ENCODE data around the gene ZNF25. TPM values are rescaled to one million over a fixed set of nuclear protein-coding genes. Genes with fewer than 3 reads are reported as not detected.
A peak's percentile ranks its signal among the peaks of the same experiment; 100 is the strongest.

ZNF25 gene
- total and polyA plus RNA-seq, 9 of the 15 experiments (the other 6 are each of a cell fraction or from before 2014, with no cell fraction given) = 0.62 to 2.3 (median 1.6) TPM

DNA sequence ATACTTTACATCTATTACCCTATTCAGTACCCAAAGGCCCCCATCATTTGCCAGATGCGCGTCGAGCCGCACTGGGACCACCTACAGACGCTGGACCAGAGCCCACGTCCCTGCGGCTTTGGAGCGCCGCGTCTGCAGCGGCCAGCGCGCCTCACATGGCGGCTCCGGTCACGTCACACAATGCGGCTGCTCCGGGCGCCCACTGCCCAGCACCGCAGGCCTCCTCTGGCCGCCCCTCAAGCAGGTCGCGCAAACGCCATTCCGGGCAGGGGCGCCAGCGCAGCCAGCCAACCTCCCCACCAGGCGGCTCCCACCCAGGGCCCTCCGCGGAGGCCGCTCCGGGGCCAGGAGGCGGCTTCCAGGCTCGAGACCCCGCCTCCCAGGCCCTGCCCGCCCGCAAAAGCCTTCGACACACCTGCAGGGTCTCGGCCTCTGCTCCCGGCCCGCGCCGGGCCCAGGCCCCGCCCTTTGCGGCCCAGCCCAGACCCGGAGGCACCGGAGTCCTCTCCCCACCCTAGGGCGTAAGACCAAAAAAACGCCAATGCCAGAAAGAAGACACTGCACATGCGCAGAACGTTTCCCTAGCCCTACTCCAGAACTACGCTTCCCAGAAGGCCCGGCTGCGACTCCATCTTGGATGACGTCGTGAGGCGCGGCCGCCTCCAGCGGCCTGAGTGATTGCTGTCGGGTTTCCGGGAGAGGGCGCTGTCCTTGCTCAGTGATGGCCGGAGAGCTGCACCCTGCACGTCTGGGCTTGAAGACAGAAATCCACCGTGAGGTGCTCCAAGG, at the start of gene ZNF25 (continued):
- TF ChIP-seq, protein P1, sequence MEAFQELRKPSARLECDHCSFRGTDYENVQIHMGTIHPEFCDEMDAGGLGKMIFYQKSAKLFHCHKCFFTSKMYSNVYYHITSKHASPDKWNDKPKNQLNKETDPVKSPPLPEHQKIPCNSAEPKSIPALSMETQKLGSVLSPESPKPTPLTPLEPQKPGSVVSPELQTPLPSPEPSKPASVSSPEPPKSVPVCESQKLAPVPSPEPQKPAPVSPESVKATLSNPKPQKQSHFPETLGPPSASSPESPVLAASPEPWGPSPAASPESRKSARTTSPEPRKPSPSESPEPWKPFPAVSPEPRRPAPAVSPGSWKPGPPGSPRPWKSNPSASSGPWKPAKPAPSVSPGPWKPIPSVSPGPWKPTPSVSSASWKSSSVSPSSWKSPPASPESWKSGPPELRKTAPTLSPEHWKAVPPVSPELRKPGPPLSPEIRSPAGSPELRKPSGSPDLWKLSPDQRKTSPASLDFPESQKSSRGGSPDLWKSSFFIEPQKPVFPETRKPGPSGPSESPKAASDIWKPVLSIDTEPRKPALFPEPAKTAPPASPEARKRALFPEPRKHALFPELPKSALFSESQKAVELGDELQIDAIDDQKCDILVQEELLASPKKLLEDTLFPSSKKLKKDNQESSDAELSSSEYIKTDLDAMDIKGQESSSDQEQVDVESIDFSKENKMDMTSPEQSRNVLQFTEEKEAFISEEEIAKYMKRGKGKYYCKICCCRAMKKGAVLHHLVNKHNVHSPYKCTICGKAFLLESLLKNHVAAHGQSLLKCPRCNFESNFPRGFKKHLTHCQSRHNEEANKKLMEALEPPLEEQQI (IDR thresholded peaks at IDR 0.05) = no peak
- TF ChIP-seq, protein P2, sequence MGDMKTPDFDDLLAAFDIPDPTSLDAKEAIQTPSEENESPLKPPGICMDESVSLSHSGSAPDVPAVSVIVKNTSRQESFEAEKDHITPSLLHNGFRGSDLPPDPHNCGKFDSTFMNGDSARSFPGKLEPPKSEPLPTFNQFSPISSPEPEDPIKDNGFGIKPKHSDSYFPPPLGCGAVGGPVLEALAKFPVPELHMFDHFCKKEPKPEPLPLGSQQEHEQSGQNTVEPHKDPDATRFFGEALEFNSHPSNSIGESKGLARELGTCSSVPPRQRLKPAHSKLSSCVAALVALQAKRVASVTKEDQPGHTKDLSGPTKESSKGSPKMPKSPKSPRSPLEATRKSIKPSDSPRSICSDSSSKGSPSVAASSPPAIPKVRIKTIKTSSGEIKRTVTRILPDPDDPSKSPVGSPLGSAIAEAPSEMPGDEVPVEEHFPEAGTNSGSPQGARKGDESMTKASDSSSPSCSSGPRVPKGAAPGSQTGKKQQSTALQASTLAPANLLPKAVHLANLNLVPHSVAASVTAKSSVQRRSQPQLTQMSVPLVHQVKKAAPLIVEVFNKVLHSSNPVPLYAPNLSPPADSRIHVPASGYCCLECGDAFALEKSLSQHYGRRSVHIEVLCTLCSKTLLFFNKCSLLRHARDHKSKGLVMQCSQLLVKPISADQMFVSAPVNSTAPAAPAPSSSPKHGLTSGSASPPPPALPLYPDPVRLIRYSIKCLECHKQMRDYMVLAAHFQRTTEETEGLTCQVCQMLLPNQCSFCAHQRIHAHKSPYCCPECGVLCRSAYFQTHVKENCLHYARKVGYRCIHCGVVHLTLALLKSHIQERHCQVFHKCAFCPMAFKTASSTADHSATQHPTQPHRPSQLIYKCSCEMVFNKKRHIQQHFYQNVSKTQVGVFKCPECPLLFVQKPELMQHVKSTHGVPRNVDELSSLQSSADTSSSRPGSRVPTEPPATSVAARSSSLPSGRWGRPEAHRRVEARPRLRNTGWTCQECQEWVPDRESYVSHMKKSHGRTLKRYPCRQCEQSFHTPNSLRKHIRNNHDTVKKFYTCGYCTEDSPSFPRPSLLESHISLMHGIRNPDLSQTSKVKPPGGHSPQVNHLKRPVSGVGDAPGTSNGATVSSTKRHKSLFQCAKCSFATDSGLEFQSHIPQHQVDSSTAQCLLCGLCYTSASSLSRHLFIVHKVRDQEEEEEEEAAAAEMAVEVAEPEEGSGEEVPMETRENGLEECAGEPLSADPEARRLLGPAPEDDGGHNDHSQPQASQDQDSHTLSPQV (IDR thresholded peaks at IDR 0.05) = no peak
- TF ChIP-seq CBX5 (IDR thresholded peaks at IDR 0.05; ENCODE audit: borderline replicate concordance, low read depth) (no peak; the same call in 1 of the 2 replicates), ZNF778 (CRISPR knock-in tag; IDR thresholded peaks at IDR 0.05) (no peak), ZNF324 (CRISPR knock-in tag; IDR thresholded peaks at IDR 0.05) (no peak), ZNF583 (CRISPR knock-in tag; IDR thresholded peaks at IDR 0.05) (no peak), L3MBTL2 (IDR thresholded peaks at IDR 0.05) (peak; percentile 70), DMBX1 (CRISPR knock-in tag; IDR thresholded peaks at IDR 0.05; ENCODE audit: borderline replicate concordance) (no peak), RBM22 (IDR thresholded peaks at IDR 0.05; ENCODE audit: low read depth, low read length, poor library complexity, severe bottlenecking) (no peak), ZNF551 (CRISPR knock-in tag; IDR thresholded peaks at IDR 0.05) (no peak), STAG1 (CRISPR knock-in tag; IDR thresholded peaks at IDR 0.05; ENCODE audit: borderline replicate concordance) (no peak), GTF2F1 (IDR thresholded peaks at IDR 0.05; ENCODE audit: low read depth, low read length) (no peak), PRMT5 (CRISPR knock-in tag; IDR thresholded peaks at IDR 0.05) (no peak), SP2 (IDR thresholded peaks at IDR 0.05; ENCODE audit: extremely low read depth, low read depth, low read length, poor library complexity, severe bottlenecking) (no peak), GTF2A2 (tag; IDR thresholded peaks at IDR 0.05) (no peak), SMAD4 (CRISPR knock-in tag; conservative IDR thresholded peaks at IDR 0.05) (peak; percentile 75), FOXJ3 (CRISPR knock-in tag; IDR thresholded peaks at IDR 0.05) (no peak)
- TF ChIP-seq, protein P3, sequence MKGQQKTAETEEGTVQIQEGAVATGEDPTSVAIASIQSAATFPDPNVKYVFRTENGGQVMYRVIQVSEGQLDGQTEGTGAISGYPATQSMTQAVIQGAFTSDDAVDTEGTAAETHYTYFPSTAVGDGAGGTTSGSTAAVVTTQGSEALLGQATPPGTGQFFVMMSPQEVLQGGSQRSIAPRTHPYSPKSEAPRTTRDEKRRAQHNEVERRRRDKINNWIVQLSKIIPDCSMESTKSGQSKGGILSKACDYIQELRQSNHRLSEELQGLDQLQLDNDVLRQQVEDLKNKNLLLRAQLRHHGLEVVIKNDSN (CRISPR knock-in tag; IDR thresholded peaks at IDR 0.05) = no peak
- TF ChIP-seq, protein P4, sequence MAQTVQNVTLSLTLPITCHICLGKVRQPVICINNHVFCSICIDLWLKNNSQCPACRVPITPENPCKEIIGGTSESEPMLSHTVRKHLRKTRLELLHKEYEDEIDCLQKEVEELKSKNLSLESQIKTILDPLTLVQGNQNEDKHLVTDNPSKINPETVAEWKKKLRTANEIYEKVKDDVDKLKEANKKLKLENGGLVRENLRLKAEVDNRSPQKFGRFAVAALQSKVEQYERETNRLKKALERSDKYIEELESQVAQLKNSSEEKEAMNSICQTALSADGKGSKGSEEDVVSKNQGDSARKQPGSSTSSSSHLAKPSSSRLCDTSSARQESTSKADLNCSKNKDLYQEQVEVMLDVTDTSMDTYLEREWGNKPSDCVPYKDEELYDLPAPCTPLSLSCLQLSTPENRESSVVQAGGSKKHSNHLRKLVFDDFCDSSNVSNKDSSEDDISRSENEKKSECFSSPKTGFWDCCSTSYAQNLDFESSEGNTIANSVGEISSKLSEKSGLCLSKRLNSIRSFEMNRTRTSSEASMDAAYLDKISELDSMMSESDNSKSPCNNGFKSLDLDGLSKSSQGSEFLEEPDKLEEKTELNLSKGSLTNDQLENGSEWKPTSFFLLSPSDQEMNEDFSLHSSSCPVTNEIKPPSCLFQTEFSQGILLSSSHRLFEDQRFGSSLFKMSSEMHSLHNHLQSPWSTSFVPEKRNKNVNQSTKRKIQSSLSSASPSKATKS (CRISPR knock-in tag; IDR thresholded peaks at IDR 0.05) = no peak

Data from K562 (cell line).